Colonic mucosa (tissue), 4 donors: ENCODE results near the gene ATF7. TPM values are rescaled to one million over a fixed set of nuclear protein-coding genes. Genes with fewer than 3 reads are reported as not detected.

Experiments
- DNase-seq: peaks from one replicate; pipeline ENCODE4 v3.0.0-alpha.2; 2020
- H3K27ac ChIP-seq: fragments of 200-600 bp; one replicate; pipeline ENCODE4 v1.8.0; 2021
- H3K27me3 ChIP-seq: fragments of 200-600 bp; one replicate; pipeline ENCODE4 v1.8.0; 2021
- H3K36me3 ChIP-seq: fragments of 200-600 bp; one replicate; pipeline ENCODE4 v1.8.0; 2021
- H3K4me1 ChIP-seq: fragments of 200-600 bp; one replicate; pipeline ENCODE4 v1.8.0; 2021; ENCODE audit warnings: mild to moderate bottlenecking
- H3K4me3 ChIP-seq: fragments of 200-600 bp; one replicate; pipeline ENCODE4 v1.8.0; 2021
- H3K9ac ChIP-seq, 2 donors: one replicate each; pipeline ENCODE4 v1.7.0; 2013; ENCODE audit warnings: control low read depth in 2 of 2, low read depth in 2 of 2, low read length in 2 of 2
- H3K9me3 ChIP-seq: fragments of 200-600 bp; one replicate; pipeline ENCODE4 v1.8.0; 2021
- intact Hi-C: fragments of 100-400 bp; cut with DNase I; formaldehyde crosslinking; loops from one replicate; pipeline ENCODE4 v1.14.1; 2022
- total RNA-seq, 2 donors: library from RNA; stranded (reverse); fragmentation: NEBNext Ultra II Directional in 1 of 2; extraction: Animal tissue kit (Norgen Biotek cat#: 25700) in 1 of 2; gene quantifications; one replicate each; pipeline ENCODE4 v1.2.1, GENCODE V29; 2021
- TF ChIP-seq, protein P1 (sequence below): fragments of 200-600 bp; IDR thresholded peaks from one replicate; pipeline ENCODE4 v1.8.0; 2022; ENCODE audit warnings: antibody characterized with exemption, mild to moderate bottlenecking
- donor health status: healthy.
- donor health status: DM: no; HTN: no; CAD: no.
- donor health status: DM: no; HTN: no; CAD: no.

The ATF7 gene
- total RNA-seq, 2 donors from 2014 or later, result 31.1 to 38.5 TPM

- TF ChIP-seq, protein P1, sequence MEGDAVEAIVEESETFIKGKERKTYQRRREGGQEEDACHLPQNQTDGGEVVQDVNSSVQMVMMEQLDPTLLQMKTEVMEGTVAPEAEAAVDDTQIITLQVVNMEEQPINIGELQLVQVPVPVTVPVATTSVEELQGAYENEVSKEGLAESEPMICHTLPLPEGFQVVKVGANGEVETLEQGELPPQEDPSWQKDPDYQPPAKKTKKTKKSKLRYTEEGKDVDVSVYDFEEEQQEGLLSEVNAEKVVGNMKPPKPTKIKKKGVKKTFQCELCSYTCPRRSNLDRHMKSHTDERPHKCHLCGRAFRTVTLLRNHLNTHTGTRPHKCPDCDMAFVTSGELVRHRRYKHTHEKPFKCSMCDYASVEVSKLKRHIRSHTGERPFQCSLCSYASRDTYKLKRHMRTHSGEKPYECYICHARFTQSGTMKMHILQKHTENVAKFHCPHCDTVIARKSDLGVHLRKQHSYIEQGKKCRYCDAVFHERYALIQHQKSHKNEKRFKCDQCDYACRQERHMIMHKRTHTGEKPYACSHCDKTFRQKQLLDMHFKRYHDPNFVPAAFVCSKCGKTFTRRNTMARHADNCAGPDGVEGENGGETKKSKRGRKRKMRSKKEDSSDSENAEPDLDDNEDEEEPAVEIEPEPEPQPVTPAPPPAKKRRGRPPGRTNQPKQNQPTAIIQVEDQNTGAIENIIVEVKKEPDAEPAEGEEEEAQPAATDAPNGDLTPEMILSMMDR, result no peak
- Histone ChIP-seq H3K27ac (no peak overlapping the region), H3K4me3 (no peak overlapping the region), H3K36me3 (no peaks in the 10 kb centered on the region), H3K27me3 (no peaks in the 10 kb centered on the region), H3K9me3 (no peaks in the 10 kb centered on the region), H3K4me1 (peaks cover 11% of the 10 kb centered on the region), H3K9ac (no peak overlapping the region)
- intact Hi-C loops, result loop anchor here (10.0 kb wide), 2 partner anchors 49 to 169 kb away; partner anchors contain the start of genes PCBP2 and SP7
- DNase-seq, result no peak
Measured at GRCh38 chr12:53504004-53504920, 121.9 kb downstream of the ATF7 start.

DNA sequence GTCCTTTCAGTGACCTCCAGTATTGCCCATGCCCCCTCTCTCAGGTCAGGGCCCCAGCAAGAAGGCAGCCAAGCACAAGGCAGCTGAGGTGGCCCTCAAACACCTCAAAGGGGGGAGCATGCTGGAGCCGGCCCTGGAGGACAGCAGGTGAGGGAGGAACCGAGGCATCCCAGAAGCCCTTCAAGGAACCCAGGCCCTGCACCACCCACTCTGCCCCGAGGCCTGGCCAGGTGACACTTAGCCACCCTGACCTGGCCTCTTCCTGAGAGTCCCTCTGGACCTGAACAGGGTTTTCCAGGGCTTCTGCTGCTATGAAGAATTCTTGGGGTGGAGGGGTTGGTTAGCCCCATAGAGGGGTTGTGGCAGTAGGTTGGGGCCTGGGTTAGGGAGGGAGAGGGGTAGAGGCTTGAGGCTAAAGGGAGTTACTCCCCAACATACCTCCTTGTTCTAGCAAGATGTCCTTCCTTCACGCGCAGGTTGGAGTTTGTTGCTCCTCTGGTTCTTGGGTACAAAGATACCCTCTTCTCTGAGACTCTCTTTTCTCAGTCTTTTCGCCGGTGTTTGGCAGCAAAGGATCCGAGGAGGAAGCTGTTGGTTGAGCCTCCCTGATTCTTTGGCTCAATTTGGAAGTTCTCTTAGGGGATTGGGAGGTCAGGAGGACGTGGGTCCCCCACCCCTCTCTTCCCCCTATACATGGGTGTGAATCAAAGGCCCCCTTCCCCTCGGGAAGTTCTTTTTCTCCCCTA lies 123.0 kb downstream of the ATF7 start:
- intact Hi-C loops, result loop anchor here (10.0 kb wide), 2 partner anchors 48 to 168 kb away; partner anchors contain the start of genes PCBP2 and SP7
- no peaks in the 10 kb centered on the region for H3K27me3 ChIP-seq

GRCh38 chr12:53502331-53502730 lies 123.9 kb downstream of the ATF7 start:
- Histone ChIP-seq H3K9me3 (no peaks in the 10 kb centered on the region), H3K36me3 (no peaks in the 10 kb centered on the region), H3K4me3 (no peak overlapping the region), H3K27me3 (no peaks in the 10 kb centered on the region), H3K27ac (no peak overlapping the region), H3K9ac (peak overlapping the region; percentile 73 to 96), H3K4me1 (peaks cover 11% of the 10 kb centered on the region)
- TF ChIP-seq, protein P1, result no peak
- no peak for DNase-seq
- intact Hi-C loops, result loop anchor here (10.0 kb wide), 2 partner anchors 48 to 168 kb away; partner anchors contain the start of genes PCBP2 and SP7

More for the DNA sequence above, 123.0 kb downstream of the ATF7 start:
- Histone ChIP-seq H3K4me1 (peaks cover 11% of the 10 kb centered on the region), H3K9me3 (no peaks in the 10 kb centered on the region), H3K4me3 (no peak overlapping the region), H3K9ac (no peak overlapping the region), H3K27ac (no peak overlapping the region), H3K36me3 (no peaks in the 10 kb centered on the region)
- TF ChIP-seq, protein P1, result no peak
- DNase-seq, result no peak

- Histone ChIP-seq H3K9ac (peak overlapping the region; percentile 73 to 96), H3K9me3 (no peaks in the 10 kb centered on the region), H3K27me3 (no peaks in the 10 kb centered on the region), H3K36me3 (no peaks in the 10 kb centered on the region), H3K4me1 (peaks cover 11% of the 10 kb centered on the region), H3K27ac (peak overlapping the region; percentile 97), H3K4me3 (peak overlapping the region; percentile 69)
- TF ChIP-seq, protein P1, result no peak
- DNase-seq, result no peak
- intact Hi-C loops, result loop anchor here (10.0 kb wide), 2 partner anchors 47 to 167 kb away; partner anchors contain the start of genes PCBP2 and SP7
Measured at GRCh38 chr12:53501615-53502181, 124.5 kb downstream of the ATF7 start.
